NT2/D1 (cell line): ENCODE data around the gene RPS6KA2.

ENCODE experiments used
- SUZ12 ChIP-seq: IDR thresholded peaks from 2 replicates; pipeline ENCODE4 v1.6.1; 2011; ENCODE audit not compliant: insufficient read length, insufficient read depth; ENCODE audit errors: extremely low read depth
- ZNF274 ChIP-seq: IDR thresholded peaks from 2 replicates; pipeline ENCODE4 v1.6.1; 2011; ENCODE audit warnings: mild to moderate bottlenecking, low read depth, low read length

- TF ChIP-seq ZNF274 = no peak
- no peak for TF ChIP-seq SUZ12
These were observed 154.4 kb downstream of the RPS6KA2 start for GRCh38 chr6:166472636-166473035.
